Measurements from ENCODE around the gene ESYT2. TPM values are rescaled to one million over a fixed set of nuclear protein-coding genes. Genes with fewer than 3 reads are reported as not detected.

The ESYT2 gene
- polyA plus RNA-seq, 1 donor (not counting 4 experiments of a cell fraction or from before 2014, with no cell fraction given), result 45.9 TPM

DNA sequence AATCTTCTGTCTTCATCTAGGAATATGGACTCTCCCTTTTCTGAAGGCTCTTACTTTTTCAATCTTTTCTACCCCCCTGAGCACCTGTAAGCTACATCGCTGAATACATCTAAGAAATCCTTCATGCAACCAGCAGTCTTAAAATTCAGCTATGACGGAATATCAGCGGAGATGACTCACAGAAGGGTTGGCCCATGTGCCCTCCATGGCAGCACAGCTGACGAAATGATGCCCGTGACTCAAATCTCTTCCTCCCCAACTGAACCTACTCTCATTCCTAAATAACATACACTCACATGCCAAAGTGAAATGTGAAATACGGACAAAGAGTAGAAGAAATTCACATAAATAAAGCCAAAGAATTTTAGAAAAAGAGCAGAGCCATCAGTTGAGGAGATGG is 94.4 kb downstream of the ESYT2 start:
- Histone ChIP-seq H3K9ac (ENCODE audit: control insufficient read depth, extremely low read depth, insufficient read depth, low read length) (no peak overlapping the region), H3K4me1 (ENCODE audit: control insufficient read depth, extremely low read depth, insufficient read depth, low read length) (no peaks in the 10 kb centered on the region)

DNA sequence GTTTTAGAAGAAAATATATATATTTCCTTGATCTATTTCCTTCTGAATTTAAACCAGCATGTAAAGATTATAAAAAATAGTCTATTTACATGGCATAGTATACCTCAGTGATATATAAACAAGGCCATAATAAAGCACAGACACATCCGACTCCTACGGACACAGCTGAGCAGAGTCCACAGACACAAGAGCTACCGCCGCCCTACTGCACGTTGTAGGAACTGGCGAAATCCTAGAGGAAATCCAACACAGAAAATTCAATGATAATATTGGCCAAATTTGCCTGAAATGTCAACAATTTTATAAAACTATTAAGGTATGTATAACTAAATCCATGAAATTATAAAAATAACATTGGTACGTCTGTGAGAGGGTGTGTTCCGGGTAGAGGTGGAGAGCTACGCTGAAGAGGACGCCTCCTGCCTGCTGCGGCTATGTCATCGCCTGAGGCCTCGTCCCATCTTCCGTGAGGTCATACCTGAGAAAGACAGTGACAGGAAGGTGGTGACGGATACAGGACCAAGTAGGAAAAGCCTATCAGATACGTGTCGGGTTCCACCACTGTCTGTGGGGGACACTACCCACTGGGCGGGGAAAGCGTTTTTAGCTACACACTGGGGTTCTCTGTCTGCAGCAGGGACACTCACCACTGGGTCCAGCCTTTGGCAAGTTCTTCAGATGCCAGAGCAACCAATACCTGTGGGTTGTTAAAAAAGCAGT is 95.4 kb downstream of the ESYT2 start:
- TF ChIP-seq, protein P1, sequence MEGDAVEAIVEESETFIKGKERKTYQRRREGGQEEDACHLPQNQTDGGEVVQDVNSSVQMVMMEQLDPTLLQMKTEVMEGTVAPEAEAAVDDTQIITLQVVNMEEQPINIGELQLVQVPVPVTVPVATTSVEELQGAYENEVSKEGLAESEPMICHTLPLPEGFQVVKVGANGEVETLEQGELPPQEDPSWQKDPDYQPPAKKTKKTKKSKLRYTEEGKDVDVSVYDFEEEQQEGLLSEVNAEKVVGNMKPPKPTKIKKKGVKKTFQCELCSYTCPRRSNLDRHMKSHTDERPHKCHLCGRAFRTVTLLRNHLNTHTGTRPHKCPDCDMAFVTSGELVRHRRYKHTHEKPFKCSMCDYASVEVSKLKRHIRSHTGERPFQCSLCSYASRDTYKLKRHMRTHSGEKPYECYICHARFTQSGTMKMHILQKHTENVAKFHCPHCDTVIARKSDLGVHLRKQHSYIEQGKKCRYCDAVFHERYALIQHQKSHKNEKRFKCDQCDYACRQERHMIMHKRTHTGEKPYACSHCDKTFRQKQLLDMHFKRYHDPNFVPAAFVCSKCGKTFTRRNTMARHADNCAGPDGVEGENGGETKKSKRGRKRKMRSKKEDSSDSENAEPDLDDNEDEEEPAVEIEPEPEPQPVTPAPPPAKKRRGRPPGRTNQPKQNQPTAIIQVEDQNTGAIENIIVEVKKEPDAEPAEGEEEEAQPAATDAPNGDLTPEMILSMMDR (optimal IDR thresholded peaks at IDR 0.05 in 1 of 3, IDR thresholded peaks at IDR 0.05 in 1 of 3, conservative IDR thresholded peaks at IDR 0.05 in 1 of 3; ENCODE audit: extremely low read depth in 1 of 3, insufficient read depth in 2 of 3, low read length in 3 of 3), result peak in 1 of 3 experiments; percentile 13
- no peak for TF ChIP-seq EZH2 (IDR thresholded peaks at IDR 0.05; ENCODE audit: low read length)
- H4K20me1 ChIP-seq (ENCODE audit: control insufficient read depth, extremely low read depth, insufficient read depth, low read length), result no peaks in the 10 kb centered on the region
- no peaks in the 10 kb centered on the region for H3K4me1 ChIP-seq (ENCODE audit: control insufficient read depth, extremely low read depth, insufficient read depth, low read length)
- no peak overlapping the region for H3K27ac ChIP-seq (ENCODE audit: control insufficient read depth, insufficient read depth, low read length)
- no peak for DNase-seq (ENCODE audit: low read depth, low spot score)
- H2AFZ ChIP-seq (ENCODE audit: control insufficient read depth, low read length), result no peak overlapping the region
- no peak overlapping the region for H3K4me2 ChIP-seq (ENCODE audit: control insufficient read depth, extremely low read depth, insufficient read depth, low read depth, low read length)
- H3K9me1 ChIP-seq (ENCODE audit: control insufficient read depth, extremely low read depth, insufficient read depth, low read length), result no peaks in the 10 kb centered on the region
- H3K27me3 ChIP-seq (ENCODE audit: control insufficient read depth, extremely low read depth, insufficient read depth, low read length), result no peaks in the 10 kb centered on the region
- no peak for FAIRE-seq
- dilution Hi-C loops (cut with MboI; ENCODE audit: extremely low pct_ligation_motif_present, low sequenced_read_pairs), result no loop called here
- no peaks in the 10 kb centered on the region for H3K79me2 ChIP-seq (ENCODE audit: control insufficient read depth, insufficient read depth, low read length)
- no peak overlapping the region for H3K4me3 ChIP-seq (ENCODE audit: control insufficient read depth in 2 of 3, extremely low read depth in 1 of 3, insufficient read depth in 2 of 3, low read depth in 1 of 3, low read length in 3 of 3)
- peaks cover 23 to 26% of the 10 kb centered on the region in 2 experiments for H3K36me3 ChIP-seq (ENCODE audit: control insufficient read depth in 2 of 2, extremely low read depth in 1 of 2, insufficient read depth in 2 of 2, low read length in 2 of 2)
- H3K9me3 ChIP-seq (ENCODE audit: control insufficient read depth, low read depth, low read length), result no peaks in the 10 kb centered on the region
- H3K9ac ChIP-seq (ENCODE audit: control insufficient read depth, extremely low read depth, insufficient read depth, low read length), result no peak overlapping the region

More for the DNA sequence above, 94.4 kb downstream of the ESYT2 start:
- Histone ChIP-seq H3K79me2 (ENCODE audit: control insufficient read depth, insufficient read depth, low read length) (no peaks in the 10 kb centered on the region), H3K9me3 (ENCODE audit: control insufficient read depth, low read depth, low read length) (no peaks in the 10 kb centered on the region), H3K27ac (ENCODE audit: control insufficient read depth, insufficient read depth, low read length) (no peak overlapping the region), H3K36me3 (ENCODE audit: control insufficient read depth in 2 of 2, extremely low read depth in 1 of 2, insufficient read depth in 2 of 2, low read length in 2 of 2) (peaks cover 24 to 27% of the 10 kb centered on the region in 2 experiments), H4K20me1 (ENCODE audit: control insufficient read depth, extremely low read depth, insufficient read depth, low read length) (no peaks in the 10 kb centered on the region), H3K4me2 (ENCODE audit: control insufficient read depth, extremely low read depth, insufficient read depth, low read depth, low read length) (no peak overlapping the region), H3K27me3 (ENCODE audit: control insufficient read depth, extremely low read depth, insufficient read depth, low read length) (no peaks in the 10 kb centered on the region), H3K4me3 (ENCODE audit: control insufficient read depth in 2 of 3, extremely low read depth in 1 of 3, insufficient read depth in 2 of 3, low read depth in 1 of 3, low read length in 3 of 3) (no peak overlapping the region), H2AFZ (ENCODE audit: control insufficient read depth, low read length) (no peak overlapping the region), H3K9me1 (ENCODE audit: control insufficient read depth, extremely low read depth, insufficient read depth, low read length) (no peaks in the 10 kb centered on the region)
- TF ChIP-seq EZH2 (IDR thresholded peaks at IDR 0.05; ENCODE audit: low read length), result no peak
- TF ChIP-seq, protein P1 (optimal IDR thresholded peaks at IDR 0.05 in 1 of 3, IDR thresholded peaks at IDR 0.05 in 1 of 3, conservative IDR thresholded peaks at IDR 0.05 in 1 of 3; ENCODE audit: extremely low read depth in 1 of 3, insufficient read depth in 2 of 3, low read length in 3 of 3), result no peak
- DNase-seq (ENCODE audit: low read depth, low spot score) (no peak), FAIRE-seq (no peak)
- dilution Hi-C loops (cut with MboI; ENCODE audit: extremely low pct_ligation_motif_present, low sequenced_read_pairs), result no loop called here
